Central memory CD8-positive, alpha-beta T cell (primary cell): Measurements from ENCODE around the gene ZNF318.
"Not testable (repeated sequence)": the region's sequence is repeated elsewhere in the genome, so short reads cannot be mapped to it uniquely, and the experiment has no call there.

ENCODE experiments used
- ATAC-seq: fragments of 150-1000 bp; cut with Tn5 transposase; replicated peaks from 2 replicates; pipeline ENCODE4 v1.10.0; 2022; ENCODE audit warnings: mild to moderate bottlenecking, moderate FRiP score, moderate number of reproducible peaks; ENCODE audit not compliant: poor library complexity, severe bottlenecking; ENCODE audit errors: extremely low read depth
- DNase-seq, 2 donors: peaks; one replicate each; pipeline ENCODE4 v3.0.0; 2021; ENCODE audit warnings: low spot score in 2 of 2
- H3K27ac Mint-ChIP-seq: one replicate; pipeline ENCODE4 v1.8.0; 2022; ENCODE audit warnings: low read depth, mild to moderate bottlenecking, moderate library complexity, mixed read lengths
- H3K27me3 Mint-ChIP-seq: one replicate; pipeline ENCODE4 v1.8.0; 2022; ENCODE audit warnings: mixed read lengths
- H3K36me3 Mint-ChIP-seq: one replicate; pipeline ENCODE4 v1.8.0; 2022; ENCODE audit warnings: mild to moderate bottlenecking, moderate library complexity, mixed read lengths; ENCODE audit not compliant: insufficient read depth
- H3K4me1 Mint-ChIP-seq: one replicate; pipeline ENCODE4 v1.8.0; 2022; ENCODE audit warnings: mixed read lengths
- H3K4me3 Mint-ChIP-seq: one replicate; pipeline ENCODE4 v1.8.0; 2022; ENCODE audit warnings: mild to moderate bottlenecking, moderate library complexity, mixed read lengths
- H3K9me3 Mint-ChIP-seq: one replicate; pipeline ENCODE4 v1.8.0; 2022; ENCODE audit warnings: mixed read lengths

ZNF318 gene

DNA sequence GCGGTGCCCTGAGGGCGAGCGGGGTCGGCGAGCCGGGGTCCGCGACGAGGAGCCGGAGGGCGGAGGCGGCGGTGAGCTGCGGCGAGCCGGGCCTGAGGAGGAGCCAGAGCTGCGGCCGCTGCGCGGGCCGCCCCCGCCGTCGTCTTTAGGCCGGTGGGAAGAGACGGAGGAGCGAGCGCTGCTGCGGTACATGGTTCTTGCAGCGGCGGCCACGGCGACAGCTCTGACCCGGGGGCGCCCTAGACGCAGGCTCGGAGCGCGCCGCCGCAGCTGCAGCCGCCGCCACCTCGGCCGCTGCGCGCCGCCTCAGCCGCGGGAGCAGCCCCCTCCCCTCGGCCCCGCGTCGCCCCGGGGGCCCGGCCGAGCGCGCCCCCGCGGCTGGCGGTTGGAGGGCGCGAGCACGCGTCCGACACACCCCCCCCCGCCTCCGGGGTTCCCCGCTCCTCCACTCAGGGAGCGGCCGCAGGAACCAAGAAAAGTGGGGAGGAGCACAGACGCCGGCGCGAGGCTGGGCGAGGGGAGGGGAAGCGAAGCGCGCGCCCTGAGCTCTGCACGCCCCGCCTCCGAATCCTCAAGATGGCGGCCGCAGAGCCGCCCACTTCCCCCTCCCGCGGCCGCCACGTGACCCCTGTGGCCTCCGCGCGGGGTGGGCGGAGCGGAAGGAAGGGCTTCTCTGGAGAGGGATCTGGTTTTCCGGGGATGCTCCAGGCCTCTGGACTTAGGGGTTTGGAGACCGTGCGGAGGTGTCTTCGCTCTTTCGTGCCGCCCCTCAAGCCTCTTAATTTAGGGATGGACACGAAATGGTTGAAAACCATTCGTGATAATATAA, at the start of gene ZNF318:
TSS of gene ZNF318 (minus strand) at position 474 of the 829 bp plus-strand sequence. CDS start at position 192, 282 bp downstream.
- peak within 1 kb of the TSS; percentile 84 for H3K4me3 Mint-ChIP-seq

GRCh38 chr6:43416935-43417334, 47.5 kb upstream of the ZNF318 start:
- DNase-seq (no peak), ATAC-seq (no peak)
- Mint-ChIP-seq H3K4me1 (no peaks in the 10 kb centered on the region), H3K9me3 (no peaks in the 10 kb centered on the region), H3K27ac (no peak overlapping the region), H3K27me3 (no peaks in the 10 kb centered on the region), H3K4me3 (no peak overlapping the region), H3K36me3 (peaks cover 2% of the 10 kb centered on the region)

More for the DNA sequence above, at the start of gene ZNF318:
- no peaks in the 10 kb centered on the region for H3K27me3 Mint-ChIP-seq
- no peaks in the 10 kb centered on the region for H3K9me3 Mint-ChIP-seq
- H3K27ac Mint-ChIP-seq = peak within 1 kb of the TSS; percentile 87
- DNase-seq = peak; percentile 81 to 91
- H3K36me3 Mint-ChIP-seq = peaks cover 19% of the 10 kb centered on the region
- H3K4me1 Mint-ChIP-seq = peaks cover 43% of the 10 kb centered on the region
- ATAC-seq = peak; percentile 94

- not testable (repeated sequence) for H3K27me3 Mint-ChIP-seq, H3K4me1 Mint-ChIP-seq, ATAC-seq, H3K4me3 Mint-ChIP-seq, H3K27ac Mint-ChIP-seq, H3K36me3 Mint-ChIP-seq, H3K9me3 Mint-ChIP-seq, DNase-seq
These were observed 45.8 kb upstream of the ZNF318 start for GRCh38 chr6:43415275-43415674.

DNA sequence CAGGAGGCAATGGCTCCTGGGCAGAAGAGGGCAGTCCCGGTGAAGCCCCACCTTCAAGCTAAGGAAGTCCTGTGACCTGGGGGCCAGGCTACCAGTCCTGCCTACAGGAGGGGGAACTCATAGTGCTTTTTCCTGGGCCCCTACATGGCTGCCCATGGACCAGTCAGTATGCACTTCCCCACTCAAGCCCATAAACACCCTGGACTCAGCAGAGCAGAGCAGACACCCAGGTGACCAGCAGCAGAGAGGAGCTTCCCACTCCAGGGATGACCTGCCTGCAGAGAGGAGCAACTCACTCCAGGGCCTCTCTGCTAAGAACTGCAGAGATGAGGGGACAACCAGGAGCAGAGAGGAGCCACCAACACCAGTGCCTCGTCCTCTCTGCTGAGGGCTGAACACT, 43.6 kb upstream of the ZNF318 start:
- ATAC-seq = no peak
- Mint-ChIP-seq H3K36me3 (peaks cover 2% of the 10 kb centered on the region), H3K4me1 (no peaks in the 10 kb centered on the region), H3K9me3 (no peaks in the 10 kb centered on the region), H3K27ac (no peak overlapping the region), H3K27me3 (peaks cover 5% of the 10 kb centered on the region), H3K4me3 (no peak overlapping the region)
- no peak for DNase-seq

GRCh38 chr6:43412541-43412940, 43.1 kb upstream of the ZNF318 start:
- Mint-ChIP-seq H3K27ac (no peak overlapping the region), H3K4me3 (no peak overlapping the region), H3K36me3 (peaks cover 2% of the 10 kb centered on the region), H3K9me3 (no peaks in the 10 kb centered on the region), H3K4me1 (no peaks in the 10 kb centered on the region), H3K27me3 (peaks cover 9% of the 10 kb centered on the region)
- no peak for ATAC-seq
- no peak for DNase-seq

GRCh38 chr6:43410776-43411175, 41.3 kb upstream of the ZNF318 start:
- H3K27ac Mint-ChIP-seq, H3K36me3 Mint-ChIP-seq, H3K4me1 Mint-ChIP-seq, H3K4me3 Mint-ChIP-seq, ATAC-seq, DNase-seq, H3K9me3 Mint-ChIP-seq: not testable (repeated sequence)
- peaks cover 26% of the 10 kb centered on the region for H3K27me3 Mint-ChIP-seq

DNA sequence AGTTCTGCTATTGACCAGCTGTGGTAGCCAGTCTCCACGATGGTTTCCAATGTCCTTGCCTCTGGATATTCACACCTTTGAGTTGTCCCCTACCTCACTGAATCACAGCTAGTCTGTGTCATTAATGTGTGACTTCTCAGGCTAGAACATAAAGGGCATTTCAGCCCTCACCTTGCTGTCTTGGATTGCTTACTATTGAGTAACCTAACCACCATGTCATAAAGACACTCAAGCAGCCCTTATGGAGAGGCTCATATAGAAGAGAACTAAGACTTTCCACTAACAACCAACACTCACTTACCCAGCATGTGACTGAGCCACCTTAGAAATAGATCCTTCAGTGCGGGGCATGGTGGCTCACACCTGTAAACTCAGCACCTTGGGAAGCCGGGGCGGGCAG, 38.8 kb upstream of the ZNF318 start:
- Mint-ChIP-seq H3K36me3 (peaks cover 2% of the 10 kb centered on the region), H3K4me1 (no peaks in the 10 kb centered on the region), H3K4me3 (no peak overlapping the region), H3K27me3 (peaks cover 51% of the 10 kb centered on the region), H3K27ac (no peak overlapping the region), H3K9me3 (no peaks in the 10 kb centered on the region)
- ATAC-seq (no peak), DNase-seq (no peak)

DNA sequence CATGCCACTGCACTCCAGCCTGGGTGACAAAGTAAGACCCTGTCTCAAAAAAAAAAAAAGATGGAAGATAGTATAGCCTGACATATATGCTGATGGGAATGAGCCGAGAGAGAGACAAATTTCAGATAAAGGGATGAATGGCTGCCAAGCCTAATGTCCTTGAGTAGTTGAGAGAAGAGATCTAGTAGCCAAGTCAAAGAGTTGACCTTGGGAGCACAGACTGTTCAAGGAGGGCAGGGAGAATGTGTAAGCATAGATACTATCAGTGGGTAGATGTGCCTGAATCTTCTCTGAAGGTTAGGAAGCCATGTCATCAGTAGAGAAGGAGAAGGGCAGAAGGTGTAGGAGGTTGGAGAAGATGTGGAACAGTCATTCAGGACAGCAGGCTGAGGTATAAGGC, 37.8 kb upstream of the ZNF318 start:
- no peak overlapping the region for H3K27ac Mint-ChIP-seq
- H3K9me3 Mint-ChIP-seq = no peaks in the 10 kb centered on the region
- no peak overlapping the region for H3K4me3 Mint-ChIP-seq
- peaks cover 52% of the 10 kb centered on the region for H3K27me3 Mint-ChIP-seq
- ATAC-seq (no peak), DNase-seq (no peak)
- H3K4me1 Mint-ChIP-seq = no peaks in the 10 kb centered on the region
- H3K36me3 Mint-ChIP-seq = peaks cover 2% of the 10 kb centered on the region

DNA sequence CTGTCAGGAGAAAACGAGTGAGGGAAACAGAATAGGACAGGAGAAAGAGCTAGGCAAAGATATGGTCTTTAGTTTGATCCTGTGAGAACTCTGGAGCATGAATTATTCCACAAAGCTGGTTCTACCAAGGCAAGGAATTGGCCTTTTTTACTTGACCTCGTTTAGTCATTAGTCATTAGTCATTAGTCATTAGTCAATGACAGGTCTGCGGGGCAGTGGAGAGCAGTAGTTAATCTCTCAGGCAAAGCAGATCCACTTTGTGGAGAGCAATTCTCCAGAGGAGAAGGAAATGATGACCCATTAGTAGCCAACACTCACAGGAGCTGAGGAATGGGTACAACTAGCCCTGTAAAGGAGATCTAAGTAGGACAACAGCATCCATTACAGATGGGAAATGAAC, 35.9 kb upstream of the ZNF318 start:
- H3K27me3 Mint-ChIP-seq = peaks cover 52% of the 10 kb centered on the region
- no peaks in the 10 kb centered on the region for H3K9me3 Mint-ChIP-seq
- DNase-seq = no peak

DNA sequence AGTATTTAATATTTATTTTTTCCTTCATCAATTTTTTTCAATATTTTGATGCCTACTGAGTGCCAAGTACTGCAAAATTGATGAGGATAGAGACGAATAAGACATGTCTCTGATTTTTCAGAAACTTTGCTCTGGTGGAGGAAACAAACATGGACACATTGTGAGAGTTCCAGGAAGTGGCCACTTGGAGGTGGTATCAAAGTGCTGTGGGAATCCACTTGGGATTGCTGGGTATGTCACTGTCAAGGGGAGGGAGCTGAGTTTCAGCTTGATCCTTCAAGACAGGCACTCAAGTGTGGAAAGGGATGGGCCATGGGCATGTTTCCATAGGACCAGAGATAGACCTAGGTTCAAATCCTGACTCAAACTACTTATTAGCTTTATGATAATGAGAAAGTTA, 33.4 kb upstream of the ZNF318 start:
- ATAC-seq (no peak), DNase-seq (no peak)
- Mint-ChIP-seq H3K4me1 (no peaks in the 10 kb centered on the region), H3K27me3 (peaks cover 46% of the 10 kb centered on the region), H3K36me3 (peaks cover 2% of the 10 kb centered on the region), H3K9me3 (no peaks in the 10 kb centered on the region), H3K4me3 (no peak overlapping the region), H3K27ac (no peak overlapping the region)

More for the DNA sequence above, 35.9 kb upstream of the ZNF318 start:
- ATAC-seq = no peak
- no peak overlapping the region for H3K4me3 Mint-ChIP-seq
- H3K4me1 Mint-ChIP-seq = no peaks in the 10 kb centered on the region
- H3K36me3 Mint-ChIP-seq = peaks cover 2% of the 10 kb centered on the region
- no peak overlapping the region for H3K27ac Mint-ChIP-seq

DNA sequence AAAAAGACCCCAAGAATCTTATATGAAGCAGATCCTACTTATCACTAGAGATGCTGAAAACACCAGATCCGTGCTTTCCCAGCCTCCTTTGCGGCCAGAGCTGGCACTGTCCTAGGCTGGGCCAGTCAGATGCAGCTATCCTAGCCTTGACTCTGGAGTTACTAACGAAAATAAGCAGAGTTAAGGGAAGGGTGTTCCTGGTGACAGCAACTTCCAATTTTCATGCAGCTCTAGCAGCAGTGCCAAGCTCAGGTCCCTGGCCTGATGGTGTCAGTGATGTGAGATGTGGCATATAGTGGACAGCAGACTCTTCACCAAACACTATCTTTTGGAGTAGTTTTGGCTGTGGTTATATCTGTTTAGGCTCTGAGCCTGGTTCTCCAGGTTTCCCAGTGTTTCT, 32.3 kb upstream of the ZNF318 start:
- H3K4me1 Mint-ChIP-seq = no peaks in the 10 kb centered on the region
- no peaks in the 10 kb centered on the region for H3K36me3 Mint-ChIP-seq
- no peak overlapping the region for H3K27ac Mint-ChIP-seq
- H3K9me3 Mint-ChIP-seq = no peaks in the 10 kb centered on the region
- peaks cover 35% of the 10 kb centered on the region for H3K27me3 Mint-ChIP-seq
- ATAC-seq = no peak
- no peak overlapping the region for H3K4me3 Mint-ChIP-seq
- DNase-seq = no peak

GRCh38 chr6:43399932-43400487, 30.6 kb upstream of the ZNF318 start:
- Mint-ChIP-seq H3K36me3 (no peaks in the 10 kb centered on the region), H3K4me1 (no peaks in the 10 kb centered on the region), H3K9me3 (no peaks in the 10 kb centered on the region), H3K27ac (no peak overlapping the region), H3K4me3 (no peak overlapping the region), H3K27me3 (peaks cover 18% of the 10 kb centered on the region)
- ATAC-seq = no peak
- DNase-seq = no peak
